ENCODE measurements around the gene PLIN3. TPM values are rescaled to one million over a fixed set of nuclear protein-coding genes. Genes with fewer than 3 reads are reported as not detected.

PLIN3 gene
- total and polyA plus RNA-seq, 9 of the 15 experiments (the other 6 are each of a cell fraction or from before 2014, with no cell fraction given) = 7.5 to 75.6 (median 43.1) TPM

DNA sequence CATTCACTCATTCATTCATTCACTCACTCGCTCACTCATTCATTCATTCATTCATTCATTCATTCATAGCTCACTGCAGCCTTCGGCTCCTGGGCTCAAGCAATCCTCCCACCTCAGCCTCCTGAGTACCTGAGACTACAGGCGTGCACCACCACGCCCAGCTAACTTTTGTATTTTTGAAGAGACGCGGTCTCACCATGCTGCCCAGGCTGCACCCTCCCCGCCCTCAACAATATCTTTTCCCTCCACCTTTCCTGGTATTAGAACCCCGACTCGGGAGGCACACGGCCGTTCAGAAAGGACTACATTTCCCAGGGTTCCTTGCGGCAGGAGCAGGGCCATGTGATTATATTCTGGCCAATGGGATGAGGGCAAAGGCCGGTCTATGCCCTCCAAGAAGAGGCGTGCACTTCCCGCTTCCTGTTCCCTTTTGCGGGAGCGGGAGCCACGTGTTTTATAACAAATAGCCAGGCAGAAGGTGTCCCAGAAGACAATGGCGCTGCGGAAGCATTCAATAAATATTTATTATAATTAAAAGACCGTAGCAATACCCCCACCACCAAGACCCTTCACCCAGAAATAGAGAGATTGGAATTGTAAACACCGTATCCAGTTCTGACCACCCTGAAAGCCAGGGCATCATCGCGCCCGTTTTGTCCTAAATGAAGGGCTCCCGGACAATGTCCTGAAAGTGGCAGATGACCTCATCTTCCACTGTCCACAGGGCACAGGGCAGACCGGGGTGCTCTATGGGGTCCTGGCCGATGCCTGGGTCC lies 51.9 kb downstream of the PLIN3 start (continued):
- TF ChIP-seq, protein P1, sequence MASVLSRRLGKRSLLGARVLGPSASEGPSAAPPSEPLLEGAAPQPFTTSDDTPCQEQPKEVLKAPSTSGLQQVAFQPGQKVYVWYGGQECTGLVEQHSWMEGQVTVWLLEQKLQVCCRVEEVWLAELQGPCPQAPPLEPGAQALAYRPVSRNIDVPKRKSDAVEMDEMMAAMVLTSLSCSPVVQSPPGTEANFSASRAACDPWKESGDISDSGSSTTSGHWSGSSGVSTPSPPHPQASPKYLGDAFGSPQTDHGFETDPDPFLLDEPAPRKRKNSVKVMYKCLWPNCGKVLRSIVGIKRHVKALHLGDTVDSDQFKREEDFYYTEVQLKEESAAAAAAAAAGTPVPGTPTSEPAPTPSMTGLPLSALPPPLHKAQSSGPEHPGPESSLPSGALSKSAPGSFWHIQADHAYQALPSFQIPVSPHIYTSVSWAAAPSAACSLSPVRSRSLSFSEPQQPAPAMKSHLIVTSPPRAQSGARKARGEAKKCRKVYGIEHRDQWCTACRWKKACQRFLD (CRISPR knock-in tag; IDR thresholded peaks at IDR 0.05) = peak; percentile 57; the same call in 1 of the 2 replicates
- no peak for TF ChIP-seq FOXJ3 (CRISPR knock-in tag; IDR thresholded peaks at IDR 0.05)
- no peak for TF ChIP-seq ATF1 (CRISPR knock-in tag; IDR thresholded peaks at IDR 0.05)
- peak; percentile 55 for TF ChIP-seq ATF1 (tag; IDR thresholded peaks at IDR 0.05)
- TF ChIP-seq RCOR1 (IDR thresholded peaks at IDR 0.05; ENCODE audit: borderline replicate concordance in 1 of 2, low read depth in 2 of 2, low read length in 2 of 2) = 0 out of 4 replicates have a peak, but pooled peaks of 1 of the 2 experiments have one; percentile 16
- TF ChIP-seq SIX5 (IDR thresholded peaks at IDR 0.05; ENCODE audit: borderline replicate concordance in 1 of 2, insufficient read depth in 1 of 2, low read depth in 1 of 2, low read length in 2 of 2) = peak; percentile 76 to 78
- TF ChIP-seq, protein P2, sequence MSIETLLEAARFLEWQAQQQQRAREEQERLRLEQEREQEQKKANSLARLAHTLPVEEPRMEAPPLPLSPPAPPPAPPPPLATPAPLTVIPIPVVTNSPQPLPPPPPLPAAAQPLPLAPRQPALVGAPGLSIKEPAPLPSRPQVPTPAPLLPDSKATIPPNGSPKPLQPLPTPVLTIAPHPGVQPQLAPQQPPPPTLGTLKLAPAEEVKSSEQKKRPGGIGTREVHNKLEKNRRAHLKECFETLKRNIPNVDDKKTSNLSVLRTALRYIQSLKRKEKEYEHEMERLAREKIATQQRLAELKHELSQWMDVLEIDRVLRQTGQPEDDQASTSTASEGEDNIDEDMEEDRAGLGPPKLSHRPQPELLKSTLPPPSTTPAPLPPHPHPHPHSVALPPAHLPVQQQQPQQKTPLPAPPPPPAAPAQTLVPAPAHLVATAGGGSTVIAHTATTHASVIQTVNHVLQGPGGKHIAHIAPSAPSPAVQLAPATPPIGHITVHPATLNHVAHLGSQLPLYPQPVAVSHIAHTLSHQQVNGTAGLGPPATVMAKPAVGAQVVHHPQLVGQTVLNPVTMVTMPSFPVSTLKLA (conservative IDR thresholded peaks at IDR 0.05) = peak; percentile 95 to 97
- peak; percentile 42 for TF ChIP-seq RB1 (IDR thresholded peaks at IDR 0.05; ENCODE audit: low read depth)
- TF ChIP-seq NBN (IDR thresholded peaks at IDR 0.05; ENCODE audit: low read depth) = no peak
- no peak for TF ChIP-seq POLR3A (IDR thresholded peaks at IDR 0.05; ENCODE audit: borderline replicate concordance, extremely low read depth, insufficient read depth, insufficient read length)
- peak; percentile 91 for TF ChIP-seq MBD2 (IDR thresholded peaks at IDR 0.05; ENCODE audit: borderline replicate concordance, low read depth)
- no peak for TF ChIP-seq NCOA4 (IDR thresholded peaks at IDR 0.05; ENCODE audit: partially characterized antibody)
- peak; percentile 94 for TF ChIP-seq EP400 (IDR thresholded peaks at IDR 0.05)
- TF ChIP-seq JUN (IDR thresholded peaks at IDR 0.05; ENCODE audit: borderline replicate concordance, low read depth, low read length) = peak; percentile 51; the same call in 1 of the 2 replicates
- no peak for TF ChIP-seq JUN (CRISPR knock-in tag; IDR thresholded peaks at IDR 0.05; ENCODE audit: borderline replicate concordance)
- TF ChIP-seq KDM2B (CRISPR knock-in tag; IDR thresholded peaks at IDR 0.05) = no peak
- TF ChIP-seq, protein P3, sequence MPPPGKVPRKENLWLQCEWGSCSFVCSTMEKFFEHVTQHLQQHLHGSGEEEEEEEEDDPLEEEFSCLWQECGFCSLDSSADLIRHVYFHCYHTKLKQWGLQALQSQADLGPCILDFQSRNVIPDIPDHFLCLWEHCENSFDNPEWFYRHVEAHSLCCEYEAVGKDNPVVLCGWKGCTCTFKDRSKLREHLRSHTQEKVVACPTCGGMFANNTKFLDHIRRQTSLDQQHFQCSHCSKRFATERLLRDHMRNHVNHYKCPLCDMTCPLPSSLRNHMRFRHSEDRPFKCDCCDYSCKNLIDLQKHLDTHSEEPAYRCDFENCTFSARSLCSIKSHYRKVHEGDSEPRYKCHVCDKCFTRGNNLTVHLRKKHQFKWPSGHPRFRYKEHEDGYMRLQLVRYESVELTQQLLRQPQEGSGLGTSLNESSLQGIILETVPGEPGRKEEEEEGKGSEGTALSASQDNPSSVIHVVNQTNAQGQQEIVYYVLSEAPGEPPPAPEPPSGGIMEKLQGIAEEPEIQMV (tag; conservative IDR thresholded peaks at IDR 0.05; ENCODE audit: low read depth) = no peak
- TF ChIP-seq CEBPG (CRISPR knock-in tag; IDR thresholded peaks at IDR 0.05) = no peak
- no peak for TF ChIP-seq CEBPG (tag; conservative IDR thresholded peaks at IDR 0.05 in 1 of 2, IDR thresholded peaks at IDR 0.05 in 1 of 2)
- peak; percentile 99 for TF ChIP-seq MYC (IDR thresholded peaks at IDR 0.05; ENCODE audit: low read depth, low read length)
- no peak for TF ChIP-seq MYC (CRISPR knock-in tag; IDR thresholded peaks at IDR 0.05; ENCODE audit: borderline replicate concordance, low read depth)
- no peak for TF ChIP-seq PTTG1 (tag; IDR thresholded peaks at IDR 0.05; ENCODE audit: low read depth)
- TF ChIP-seq CEBPB (tag; IDR thresholded peaks at IDR 0.05) = no peak
- TF ChIP-seq THRAP3 (IDR thresholded peaks at IDR 0.05; ENCODE audit: borderline replicate concordance) = 0 out of 2 replicates have a peak, but pooled peaks have one; percentile 3

Data from K562 (cell line).